Hepatic stellate cell (primary cell): ENCODE results near the gene OR52E1.

Experiments
- DNase-seq: peaks from one replicate; pipeline ENCODE4 v3.0.0; 2011; ENCODE audit warnings: low spot score

The OR52E1 gene

DNA sequence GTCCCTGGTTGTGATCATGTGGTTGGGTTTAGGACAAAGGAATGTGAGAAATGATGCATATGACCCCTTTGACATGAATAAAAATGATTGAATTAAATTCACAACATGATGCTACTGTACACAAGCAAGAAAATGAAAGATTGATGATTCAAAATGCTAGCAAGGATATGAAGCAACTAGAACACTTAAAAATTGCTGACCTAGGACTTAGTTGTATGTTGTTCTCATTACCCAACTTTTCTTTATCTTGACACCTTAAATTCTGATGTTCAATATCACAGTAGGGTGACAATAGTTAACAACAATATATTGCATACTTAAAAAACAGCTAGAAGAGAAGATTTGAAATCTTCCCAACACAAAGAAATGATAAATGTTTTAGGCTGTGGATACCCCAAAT lies 48.2 kb downstream of the OR52E1 start:
- no peak for DNase-seq

DNA sequence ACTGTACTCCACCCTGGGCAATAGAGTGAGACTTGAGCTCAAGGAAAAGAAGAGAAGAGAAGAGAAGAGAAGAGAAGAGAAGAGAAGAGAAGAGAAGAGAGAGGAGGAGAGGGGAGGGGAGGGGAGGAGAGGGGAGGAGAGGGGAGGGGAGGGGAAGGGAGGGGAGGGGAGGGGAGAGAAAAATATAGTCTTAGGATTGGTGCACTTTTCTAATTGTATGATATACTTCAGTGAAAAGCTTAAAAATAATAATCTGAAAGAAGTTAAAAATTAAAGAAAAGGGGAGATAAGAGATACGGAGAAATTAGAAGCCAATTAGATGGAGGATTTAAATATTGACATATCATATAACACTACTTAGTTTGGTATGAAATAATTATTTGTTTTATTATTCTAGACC lies 49.5 kb downstream of the OR52E1 start:
- DNase-seq = no peak
